Panc1 (cell line): ENCODE results near the gene ARL15. TPM values are rescaled to one million over a fixed set of nuclear protein-coding genes. Genes with fewer than 3 reads are reported as not detected.

ENCODE experiments used
- ATAC-seq: fragments of 200-7000 bp; cut with Tn5 transposase; 2 replicates; pipeline ENCODE4 v1.9.1; 2020; ENCODE audit warnings: mild to moderate bottlenecking, moderate library complexity
- BruUV-seq: library from RNA; stranded (reverse); fragments of 400-500 nt; replicated peaks from 2 replicates; lab custom pipeline; 2021; lab: Mats Ljungman, UMichigan
- CTCF ChIA-PET: fragments of 300-600 bp; sonication (Branson Sonifier 250); formaldehyde crosslinking; loops from one replicate; lab custom pipeline; 2022; ENCODE audit warnings: antibody characterized with exemption; lab: Charles Lee
- POLR2A ChIA-PET: fragments of 300-600 bp; sonication (Branson Sonifier 250); formaldehyde crosslinking; loops from one replicate; lab custom pipeline; 2022; ENCODE audit warnings: antibody characterized with exemption; lab: Charles Lee
- DNase-seq: peaks from one replicate; pipeline ENCODE4 v3.0.0-alpha.2; 2010; ENCODE audit warnings: low read depth, low spot score
- H3K27ac ChIP-seq: 2 replicates; pipeline ENCODE4 v1.5.1; 2011; ENCODE audit warnings: mild to moderate bottlenecking, low read length, inconsistent platforms
- H3K27me3 ChIP-seq: fragments of 200-500 bp; sonication (Bioruptor generic); 2 replicates; pipeline ENCODE4 v1.6.0; 2014; ENCODE audit warnings: low read length, inconsistent platforms; ENCODE audit not compliant: control insufficient read depth, insufficient read depth
- H3K36me3 ChIP-seq: fragments of 200-500 bp; sonication (Bioruptor generic); 2 replicates; pipeline ENCODE4 v1.5.1; 2014; ENCODE audit warnings: inconsistent platforms, mild to moderate bottlenecking, low read length, moderate library complexity; ENCODE audit not compliant: control insufficient read depth, insufficient read depth
- H3K4me1 ChIP-seq: 2 replicates; pipeline ENCODE4 v1.5.1; 2011; ENCODE audit warnings: inconsistent platforms, mild to moderate bottlenecking, low read length, moderate library complexity; ENCODE audit not compliant: control insufficient read depth, insufficient read depth
- H3K4me3 ChIP-seq, 2 experiments: 2 replicates each; pipeline ENCODE4 v1.5.1; 2011 to 2012; ENCODE audit warnings: low read depth in 2 of 2, low read length in 2 of 2, mild to moderate bottlenecking in 2 of 2, inconsistent platforms in 1 of 2, moderate library complexity in 1 of 2
- H3K9me3 ChIP-seq: fragments of 200-500 bp; sonication (Bioruptor generic); 2 replicates; pipeline ENCODE4 v1.5.1; 2014; ENCODE audit warnings: low read depth, mild to moderate bottlenecking, inconsistent platforms, low read length, moderate library complexity; ENCODE audit not compliant: control insufficient read depth, insufficient read depth
- POLR2AphosphoS5 ChIP-seq: IDR thresholded peaks from 2 replicates; pipeline ENCODE4 v1.6.1; 2012; ENCODE audit warnings: mild to moderate bottlenecking, low read depth, low read length, moderate library complexity
- SIN3A ChIP-seq: IDR thresholded peaks from 2 replicates; pipeline ENCODE4 v1.6.1; 2012; ENCODE audit warnings: low read depth, mild to moderate bottlenecking, low read length, moderate library complexity, borderline replicate concordance; ENCODE audit not compliant: insufficient read depth
- TCF7L2 ChIP-seq: IDR thresholded peaks from 2 replicates; pipeline ENCODE4 v1.6.1; 2011; ENCODE audit warnings: mild to moderate bottlenecking, low read depth, low read length, inconsistent platforms
- in situ Hi-C: cut with HindIII; loops from 2 replicates; pipeline ENCODE4 v1.10.0; 2016; ENCODE audit warnings: low sequenced_read_pairs, low pct_unique_long_range_greater_than_20kb
- intact Hi-C: fragments of 100-400 bp; cut with micrococcal nuclease; formaldehyde crosslinking; loops from one replicate; pipeline ENCODE4 v1.10.0; 2022; ENCODE audit not compliant: unreplicated experiment
- total RNA-seq: library from RNA; stranded (reverse); gene quantifications from one replicate; pipeline ENCODE4 v1.2.1, GENCODE V29; 2021; ENCODE audit not compliant: unreplicated experiment
- TF ChIP-seq, protein P1 (sequence below), 2 experiments: IDR thresholded peaks; 2 replicates each; pipeline ENCODE4 v1.6.1; 2011 to 2012; ENCODE audit warnings: low read depth in 2 of 2, control low read depth in 1 of 2, low read length in 1 of 2, mild to moderate bottlenecking in 1 of 2, moderate library complexity in 1 of 2; ENCODE audit not compliant: insufficient read depth in 1 of 2
- TF ChIP-seq, protein P2 (sequence below): fragments of 450-650 bp; IDR thresholded peaks from 2 replicates; pipeline ENCODE4 v1.5.1; 2017; ENCODE audit warnings: mild to moderate bottlenecking

Gene ARL15
- total RNA-seq, 1 experiment from 2014 or later: 16.5 TPM

DNA sequence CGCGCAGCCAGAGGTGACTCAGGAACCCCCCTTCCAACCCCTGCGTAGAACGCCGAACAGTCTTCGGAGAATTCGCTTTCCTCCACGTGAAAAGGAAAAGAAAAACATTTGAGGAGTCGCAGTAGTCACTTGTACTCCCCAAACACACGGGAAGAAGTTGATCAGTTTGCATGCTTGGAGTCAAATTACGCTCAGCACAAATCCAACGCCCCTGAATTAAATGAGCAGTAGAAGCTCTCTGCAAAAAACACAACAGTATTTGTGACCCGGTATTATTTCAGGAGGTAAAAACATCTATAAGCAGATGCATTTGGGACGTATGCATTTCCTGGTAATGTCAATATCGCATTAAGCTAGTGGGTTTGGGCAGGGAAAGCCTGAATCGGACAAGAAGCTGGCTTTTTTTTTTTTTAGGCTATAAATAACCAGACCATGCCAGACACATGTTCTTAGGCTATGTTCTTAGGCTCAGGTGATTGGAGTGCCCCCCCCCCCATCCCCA is 854 bp upstream of the ARL15 start:
- Histone ChIP-seq H3K27me3 (no peaks in the 10 kb centered on the region), H3K4me1 (peaks cover 13% of the 10 kb centered on the region), H3K27ac (peak overlapping the region; percentile 75), H3K4me3 (peak overlapping the region; percentile 80 to 85), H3K9me3 (no peaks in the 10 kb centered on the region), H3K36me3 (no peaks in the 10 kb centered on the region; the same call in 1 of the 2 replicates)
- intact Hi-C loops: loop anchor here (5.0 kb wide), 1 partner anchor 106 kb away; no protein-coding TSS in a partner anchor
- no peak for ATAC-seq
- no peak for TF ChIP-seq POLR2AphosphoS5
- TF ChIP-seq, protein P1, sequence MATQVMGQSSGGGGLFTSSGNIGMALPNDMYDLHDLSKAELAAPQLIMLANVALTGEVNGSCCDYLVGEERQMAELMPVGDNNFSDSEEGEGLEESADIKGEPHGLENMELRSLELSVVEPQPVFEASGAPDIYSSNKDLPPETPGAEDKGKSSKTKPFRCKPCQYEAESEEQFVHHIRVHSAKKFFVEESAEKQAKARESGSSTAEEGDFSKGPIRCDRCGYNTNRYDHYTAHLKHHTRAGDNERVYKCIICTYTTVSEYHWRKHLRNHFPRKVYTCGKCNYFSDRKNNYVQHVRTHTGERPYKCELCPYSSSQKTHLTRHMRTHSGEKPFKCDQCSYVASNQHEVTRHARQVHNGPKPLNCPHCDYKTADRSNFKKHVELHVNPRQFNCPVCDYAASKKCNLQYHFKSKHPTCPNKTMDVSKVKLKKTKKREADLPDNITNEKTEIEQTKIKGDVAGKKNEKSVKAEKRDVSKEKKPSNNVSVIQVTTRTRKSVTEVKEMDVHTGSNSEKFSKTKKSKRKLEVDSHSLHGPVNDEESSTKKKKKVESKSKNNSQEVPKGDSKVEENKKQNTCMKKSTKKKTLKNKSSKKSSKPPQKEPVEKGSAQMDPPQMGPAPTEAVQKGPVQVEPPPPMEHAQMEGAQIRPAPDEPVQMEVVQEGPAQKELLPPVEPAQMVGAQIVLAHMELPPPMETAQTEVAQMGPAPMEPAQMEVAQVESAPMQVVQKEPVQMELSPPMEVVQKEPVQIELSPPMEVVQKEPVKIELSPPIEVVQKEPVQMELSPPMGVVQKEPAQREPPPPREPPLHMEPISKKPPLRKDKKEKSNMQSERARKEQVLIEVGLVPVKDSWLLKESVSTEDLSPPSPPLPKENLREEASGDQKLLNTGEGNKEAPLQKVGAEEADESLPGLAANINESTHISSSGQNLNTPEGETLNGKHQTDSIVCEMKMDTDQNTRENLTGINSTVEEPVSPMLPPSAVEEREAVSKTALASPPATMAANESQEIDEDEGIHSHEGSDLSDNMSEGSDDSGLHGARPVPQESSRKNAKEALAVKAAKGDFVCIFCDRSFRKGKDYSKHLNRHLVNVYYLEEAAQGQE (IDR thresholded peaks at IDR 0.05; ENCODE audit: insufficient read depth in 1 of 2, low read depth in 2 of 2, low read length in 1 of 2): no peak
- no peak for TF ChIP-seq SIN3A
- TF ChIP-seq, protein P2, sequence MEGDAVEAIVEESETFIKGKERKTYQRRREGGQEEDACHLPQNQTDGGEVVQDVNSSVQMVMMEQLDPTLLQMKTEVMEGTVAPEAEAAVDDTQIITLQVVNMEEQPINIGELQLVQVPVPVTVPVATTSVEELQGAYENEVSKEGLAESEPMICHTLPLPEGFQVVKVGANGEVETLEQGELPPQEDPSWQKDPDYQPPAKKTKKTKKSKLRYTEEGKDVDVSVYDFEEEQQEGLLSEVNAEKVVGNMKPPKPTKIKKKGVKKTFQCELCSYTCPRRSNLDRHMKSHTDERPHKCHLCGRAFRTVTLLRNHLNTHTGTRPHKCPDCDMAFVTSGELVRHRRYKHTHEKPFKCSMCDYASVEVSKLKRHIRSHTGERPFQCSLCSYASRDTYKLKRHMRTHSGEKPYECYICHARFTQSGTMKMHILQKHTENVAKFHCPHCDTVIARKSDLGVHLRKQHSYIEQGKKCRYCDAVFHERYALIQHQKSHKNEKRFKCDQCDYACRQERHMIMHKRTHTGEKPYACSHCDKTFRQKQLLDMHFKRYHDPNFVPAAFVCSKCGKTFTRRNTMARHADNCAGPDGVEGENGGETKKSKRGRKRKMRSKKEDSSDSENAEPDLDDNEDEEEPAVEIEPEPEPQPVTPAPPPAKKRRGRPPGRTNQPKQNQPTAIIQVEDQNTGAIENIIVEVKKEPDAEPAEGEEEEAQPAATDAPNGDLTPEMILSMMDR: no peak
- TF ChIP-seq TCF7L2: no peak
- CTCF ChIA-PET: interaction anchor here (0.6 to 0.7 kb wide), 3 partner anchors 17 to 103 kb away, joined by 3 to 9 read pairs (median 3); no protein-coding TSS in a partner anchor
- no TSS peak for BruUV-seq
- in situ Hi-C loops: no loop called here
- DNase-seq: no peak
- POLR2A ChIA-PET: no interaction called here

DNA sequence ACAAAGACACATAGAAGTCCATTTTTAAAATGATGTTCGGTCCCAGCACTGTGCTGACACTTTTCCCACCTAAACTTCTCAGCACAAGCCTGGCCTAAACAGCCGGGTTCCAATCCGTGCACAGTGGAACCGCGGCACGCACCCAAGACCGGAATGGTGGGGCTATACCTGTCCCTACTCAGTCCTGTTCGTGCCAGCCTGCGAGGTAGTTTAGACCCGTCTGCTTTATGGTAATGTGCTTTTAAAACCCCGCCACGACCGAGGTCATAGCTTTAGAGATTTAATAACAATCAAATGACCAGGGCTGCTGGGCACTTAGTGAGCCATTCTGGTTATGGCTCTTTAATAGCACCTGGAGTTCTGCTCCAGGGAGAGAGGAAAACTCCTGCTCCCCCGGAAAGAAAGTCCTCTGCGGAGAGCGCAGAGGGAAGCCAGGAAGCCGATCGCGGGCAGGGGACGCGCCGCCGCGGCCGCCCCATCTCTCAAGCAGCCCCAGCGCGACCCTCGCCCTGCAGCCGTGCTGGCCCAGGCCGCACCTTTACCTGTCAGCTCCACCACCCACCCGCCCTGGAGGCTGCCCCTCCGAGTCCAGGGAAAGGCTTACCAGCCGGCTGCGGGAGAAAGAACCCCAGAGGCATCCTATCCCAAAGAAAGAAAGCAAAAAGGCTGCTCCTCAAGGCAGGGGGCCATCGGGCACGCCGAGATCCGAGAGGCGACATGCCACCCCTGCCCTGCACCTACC is 511 bp downstream of the ARL15 start:
- ChIA-PET POLR2A (no interaction called here), CTCF (no interaction called here)
- no peak for DNase-seq
- no TSS peak for BruUV-seq
- Histone ChIP-seq H3K4me1 (peaks cover 13% of the 10 kb centered on the region), H3K27ac (peak overlapping the region; percentile 84), H3K36me3 (no peaks in the 10 kb centered on the region; the same call in 1 of the 2 replicates), H3K9me3 (no peaks in the 10 kb centered on the region), H3K27me3 (no peaks in the 10 kb centered on the region), H3K4me3 (peak overlapping the region; percentile 80 to 85)
- ATAC-seq: peak; percentile 67
- in situ Hi-C loops (no loop called here), intact Hi-C loops (loop anchor here (5.0 kb wide), 1 partner anchor 107 kb away; no protein-coding TSS in a partner anchor)
- no peak for TF ChIP-seq TCF7L2

DNA sequence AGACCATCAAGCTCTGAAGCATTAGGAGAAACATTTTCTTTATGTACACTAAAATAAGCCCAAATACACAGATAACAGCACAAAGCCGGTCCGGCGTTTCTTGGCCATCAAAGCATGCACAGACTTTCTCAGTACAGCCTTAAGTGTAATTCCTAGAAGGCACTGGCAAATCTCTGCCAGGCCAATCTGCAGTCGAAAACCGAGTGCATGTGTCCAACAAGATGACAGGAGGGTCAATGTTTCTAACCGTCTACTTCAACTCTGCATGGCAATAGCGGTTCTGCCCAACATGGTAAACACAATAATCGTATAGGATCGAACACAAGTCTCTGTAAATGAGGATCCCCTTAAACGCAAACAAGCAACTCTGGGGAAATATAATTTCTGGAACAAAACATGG is 1.1 kb downstream of the ARL15 start:
- ChIA-PET POLR2A (no interaction called here), CTCF (no interaction called here)
- DNase-seq: no peak
- Histone ChIP-seq H3K27me3 (no peaks in the 10 kb centered on the region), H3K4me3 (peak overlapping the region; percentile 80 to 85), H3K27ac (peak overlapping the region; percentile 84), H3K4me1 (peaks cover 13% of the 10 kb centered on the region), H3K36me3 (no peaks in the 10 kb centered on the region; the same call in 1 of the 2 replicates), H3K9me3 (no peaks in the 10 kb centered on the region)
- intact Hi-C loops (no loop called here), in situ Hi-C loops (no loop called here)
- TF ChIP-seq, protein P2: no peak
- TF ChIP-seq, protein P1 (IDR thresholded peaks at IDR 0.05; ENCODE audit: insufficient read depth in 1 of 2, low read depth in 2 of 2, low read length in 1 of 2): no peak
- TF ChIP-seq TCF7L2 (no peak), POLR2AphosphoS5 (no peak), SIN3A (no peak)
- ATAC-seq: no peak
- no TSS peak for BruUV-seq
